CD4-positive, alpha-beta T cell treated with Interleukin-10 for 1 hour (primary cell): ENCODE data around the gene DNAJA4.

ENCODE experiments used
- DNase-seq: peaks from one replicate; pipeline ENCODE4 v3.0.0-alpha.2; 2020

DNAJA4 gene

DNA sequence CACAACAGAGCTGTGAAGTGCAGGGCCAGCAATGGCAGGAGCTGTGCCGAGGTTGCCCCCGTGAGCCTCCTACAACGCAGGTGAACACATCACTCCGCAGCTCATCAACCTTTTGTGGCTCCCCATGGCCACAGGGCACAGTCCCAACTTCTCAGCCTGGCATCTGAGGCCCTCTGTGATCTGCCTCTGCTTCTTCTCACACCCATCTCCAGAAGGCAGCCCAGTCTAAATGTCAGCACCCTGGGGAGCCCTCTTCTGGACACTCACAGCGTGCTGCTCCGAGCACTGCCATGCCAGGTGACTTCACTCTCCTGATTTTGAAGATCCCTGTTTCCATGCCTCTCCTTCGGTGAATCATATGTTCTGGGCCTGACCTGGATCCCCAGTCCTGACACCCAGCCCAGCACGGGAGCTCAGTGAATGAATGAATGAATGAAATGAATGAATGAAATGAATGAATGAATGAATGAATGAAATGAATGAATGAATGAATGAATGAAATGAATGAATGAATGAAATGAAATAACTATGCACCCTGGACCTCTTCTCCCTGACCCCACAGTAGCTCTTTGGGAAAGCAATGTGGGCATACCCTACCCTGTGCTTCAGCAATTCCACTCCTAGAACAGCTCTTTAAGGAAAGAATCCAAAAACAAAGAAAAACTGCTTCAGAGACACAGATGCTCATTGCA, 52.9 kb downstream of the DNAJA4 start:
- no peak for DNase-seq

GRCh38 chr15:78319588-78319987, 55.2 kb downstream of the DNAJA4 start:
- no peak for DNase-seq

- no peak for DNase-seq
Observed at GRCh38 chr15:78320183-78320582, 55.8 kb downstream of the DNAJA4 start.

DNA sequence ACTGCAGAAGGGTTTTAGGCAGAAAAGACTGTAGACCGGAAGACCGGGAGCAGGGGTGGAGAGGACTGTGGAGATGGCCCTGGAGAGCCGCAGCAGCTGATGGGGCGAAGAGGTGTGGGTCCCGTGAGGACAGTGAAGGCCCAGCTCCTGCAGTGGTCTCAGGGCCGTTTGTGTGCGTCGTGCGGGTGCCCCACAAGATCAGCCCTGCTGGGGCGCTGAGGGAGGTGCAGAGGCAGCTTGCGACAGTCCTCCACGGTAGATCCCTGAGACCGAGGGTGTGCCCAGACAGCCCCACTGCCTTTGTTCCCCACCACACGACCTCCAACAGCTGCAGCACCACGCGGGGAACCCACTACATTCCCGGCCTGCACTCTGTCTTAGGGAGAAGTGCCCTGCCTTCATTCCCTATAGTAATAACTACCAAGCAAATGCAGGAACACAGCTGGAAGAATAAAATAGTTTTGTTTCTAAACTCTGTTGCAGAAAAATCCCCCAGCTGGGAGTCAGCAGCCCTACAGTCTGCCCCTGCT, 56.7 kb downstream of the DNAJA4 start:
- no peak for DNase-seq

DNA sequence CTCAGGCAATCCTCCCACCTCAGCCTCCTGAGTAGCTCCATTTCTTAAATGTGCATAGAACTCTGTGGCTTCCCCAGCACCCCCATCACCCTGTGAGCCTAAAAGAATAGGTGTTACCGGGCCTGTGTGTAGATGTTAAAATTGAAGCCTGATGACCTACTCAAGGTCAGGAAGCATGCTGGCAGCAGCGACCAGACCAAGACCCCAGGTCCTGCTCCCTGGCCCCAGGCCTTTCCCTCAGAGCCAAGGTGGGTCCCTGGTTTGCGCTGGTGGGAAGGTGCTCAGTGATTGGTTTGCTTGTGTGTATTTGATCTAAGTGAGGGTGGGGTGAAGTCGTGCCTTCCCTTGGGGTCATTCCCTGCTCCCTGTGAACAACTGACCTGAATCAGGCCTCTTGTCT, 57.4 kb downstream of the DNAJA4 start:
- no peak for DNase-seq

- no peak for DNase-seq
Observed at GRCh38 chr15:78322243-78322642, 57.9 kb downstream of the DNAJA4 start.

DNA sequence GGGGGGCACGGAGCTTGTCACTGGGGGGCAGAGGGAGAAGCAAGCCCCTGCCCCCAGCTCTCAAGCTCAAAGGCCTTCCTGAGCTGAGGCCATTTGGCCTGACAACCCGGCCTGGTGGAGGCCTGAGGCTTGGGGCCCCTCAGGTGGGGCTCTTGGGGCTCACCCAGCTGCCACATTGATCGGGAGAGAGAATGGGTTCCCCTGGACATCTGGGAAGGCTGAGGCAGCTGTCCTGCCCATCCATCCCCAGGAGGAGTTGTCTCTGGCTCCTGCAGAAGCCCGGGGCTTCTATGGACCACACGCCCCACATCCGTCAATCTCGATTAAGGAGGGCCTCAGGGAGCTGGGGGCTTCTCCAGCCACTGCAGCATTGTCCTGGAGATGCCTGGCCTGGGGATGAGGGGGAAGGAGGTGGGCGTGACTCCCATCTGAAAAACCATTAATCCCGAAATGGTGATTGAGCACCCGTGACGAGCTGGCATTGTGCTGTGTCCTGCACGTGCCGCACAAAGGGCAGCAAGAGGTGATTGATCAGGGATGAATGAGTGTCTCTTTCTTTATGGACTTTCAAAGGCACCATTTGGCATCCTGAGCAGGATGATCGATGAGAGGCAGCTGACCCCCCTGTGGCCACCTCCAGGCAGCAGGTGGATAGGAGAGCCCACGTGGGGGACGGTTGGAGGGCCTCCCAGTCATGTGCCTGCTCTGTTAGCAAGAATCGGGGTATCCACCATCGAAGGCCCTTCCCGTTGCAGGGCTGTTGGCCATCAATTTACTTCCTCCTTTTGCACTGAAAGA, 58.6 kb downstream of the DNAJA4 start:
- no peak for DNase-seq

DNA sequence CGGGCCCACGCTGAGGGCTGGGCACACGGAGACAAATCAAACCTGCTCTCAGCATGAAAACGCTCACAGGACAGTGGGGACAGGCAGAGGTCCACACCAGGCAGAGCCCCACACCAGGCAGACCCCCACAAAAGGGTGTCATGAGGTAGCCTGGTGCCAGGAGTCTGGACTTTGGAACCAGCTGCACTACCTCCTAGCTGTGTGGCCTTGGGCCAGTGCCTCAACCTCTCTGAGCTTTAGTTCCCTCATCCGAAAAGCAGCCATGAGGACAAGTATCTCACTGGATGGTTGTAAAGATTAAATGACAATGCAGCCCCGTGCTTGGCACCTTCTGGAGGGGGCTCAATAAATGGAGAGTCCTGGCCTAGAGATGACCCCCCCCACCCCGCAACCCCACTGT, 59.3 kb downstream of the DNAJA4 start:
- DNase-seq = no peak

GRCh38 chr15:78324144-78324543, 59.8 kb downstream of the DNAJA4 start:
- DNase-seq = no peak

DNA sequence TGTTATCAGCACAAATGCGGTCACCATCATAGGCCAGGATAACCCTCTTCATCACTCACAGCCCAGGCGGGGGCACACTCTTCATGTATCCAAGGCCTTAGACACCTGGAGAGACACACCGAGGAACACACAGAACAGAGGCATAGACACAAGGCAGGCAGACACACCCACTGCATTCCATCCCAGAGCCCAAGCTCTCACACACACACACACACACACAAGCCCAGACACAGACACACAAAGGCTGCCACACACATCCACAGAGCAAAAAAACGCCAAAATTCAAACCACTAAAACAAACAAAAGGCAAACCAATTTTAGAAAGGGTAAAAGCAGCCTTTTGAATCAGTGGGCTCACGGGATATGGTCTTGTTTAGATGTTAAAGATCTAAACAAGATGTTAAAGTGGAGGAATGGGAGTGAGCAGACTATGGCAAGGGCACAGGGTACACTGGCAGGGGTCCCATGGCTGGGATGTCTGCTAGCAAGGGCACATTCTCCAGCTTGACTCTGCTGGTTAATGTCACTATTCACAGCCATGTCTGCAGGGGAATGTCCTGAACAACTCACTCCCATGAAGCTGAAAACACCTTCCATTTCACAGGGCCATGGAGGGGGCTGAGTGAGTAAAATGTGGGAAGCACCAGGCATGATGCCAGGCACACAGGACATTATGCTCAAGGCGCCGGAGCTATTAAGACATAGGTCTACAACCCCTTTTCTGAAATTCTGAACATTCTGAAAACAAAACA, 60.9 kb downstream of the DNAJA4 start:
- DNase-seq = no peak

DNA sequence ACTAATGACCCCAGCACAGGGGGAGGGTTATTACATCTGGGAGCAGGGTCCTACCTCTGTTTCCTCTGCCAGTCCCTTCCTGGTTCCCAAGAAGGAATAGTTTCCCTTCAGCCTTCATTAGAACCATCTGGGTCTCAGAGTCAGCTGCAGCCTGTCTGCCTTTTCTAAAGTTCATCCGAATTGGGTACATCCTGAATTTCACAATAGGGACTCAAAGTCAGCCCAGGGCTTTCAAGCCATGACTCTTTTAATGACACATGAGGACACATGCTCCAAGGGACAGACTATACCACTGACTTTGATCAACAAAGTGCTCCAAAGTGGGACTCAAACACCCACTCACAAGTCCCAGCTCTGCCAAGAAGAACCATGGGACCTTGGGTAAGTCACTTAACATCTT, 63.1 kb downstream of the DNAJA4 start:
- no peak for DNase-seq

DNA sequence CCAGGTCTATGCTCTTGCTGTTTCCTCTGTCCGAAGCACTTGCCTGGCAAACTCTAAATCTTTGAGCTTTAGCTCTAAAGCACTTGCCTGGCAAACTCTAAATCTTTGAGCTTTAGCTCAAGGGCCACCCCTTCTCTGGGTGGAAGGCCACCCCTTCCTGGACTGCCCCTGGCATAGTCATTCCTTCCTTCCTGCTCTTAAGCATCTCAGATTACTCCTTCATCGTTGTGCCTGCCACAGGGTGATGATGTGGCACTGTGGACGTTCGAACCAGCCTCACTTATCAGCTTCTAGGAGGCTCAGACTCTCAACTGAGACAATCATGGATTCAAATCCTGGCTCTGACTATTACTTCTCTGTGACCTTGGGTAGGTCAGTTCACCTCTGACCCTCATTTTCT, 65.3 kb downstream of the DNAJA4 start:
- no peak for DNase-seq
